Right renal cortex interstitium (tissue), 3 donors: ENCODE results near the gene ZFYVE21. TPM values are rescaled to one million over a fixed set of nuclear protein-coding genes. Genes with fewer than 3 reads are reported as not detected.
"Not testable (repeated sequence)": the region's sequence is repeated elsewhere in the genome, so short reads cannot be mapped to it uniquely, and the experiment has no call there.

Source experiments
- DNase-seq, 3 donors: peaks; one replicate each; pipeline ENCODE4 v3.0.0-alpha.2; 2013; ENCODE audit warnings: low read depth in 3 of 3, low spot score in 2 of 3
- polyA plus RNA-seq, 3 donors: library from polyadenylated mRNA; unstranded; fragments of 120-200 nt; gene quantifications; one replicate each; pipeline ENCODE4 v1.2.1, GENCODE V29; 2013; ENCODE audit not compliant: insufficient read length in 3 of 3

Gene ZFYVE21
- polyA plus RNA-seq, 3 donors, result 48.7 to 53.6 (median 49.6) TPM

- not testable (repeated sequence) for DNase-seq
These were observed 24.0 kb upstream of the ZFYVE21 start for GRCh38 chr14:103691655-103692054.

- no peak for DNase-seq
These were observed 23.5 kb upstream of the ZFYVE21 start for GRCh38 chr14:103692159-103692558.

GRCh38 chr14:103692871-103693270 lies 22.7 kb upstream of the ZFYVE21 start:
- DNase-seq, result no peak

DNA sequence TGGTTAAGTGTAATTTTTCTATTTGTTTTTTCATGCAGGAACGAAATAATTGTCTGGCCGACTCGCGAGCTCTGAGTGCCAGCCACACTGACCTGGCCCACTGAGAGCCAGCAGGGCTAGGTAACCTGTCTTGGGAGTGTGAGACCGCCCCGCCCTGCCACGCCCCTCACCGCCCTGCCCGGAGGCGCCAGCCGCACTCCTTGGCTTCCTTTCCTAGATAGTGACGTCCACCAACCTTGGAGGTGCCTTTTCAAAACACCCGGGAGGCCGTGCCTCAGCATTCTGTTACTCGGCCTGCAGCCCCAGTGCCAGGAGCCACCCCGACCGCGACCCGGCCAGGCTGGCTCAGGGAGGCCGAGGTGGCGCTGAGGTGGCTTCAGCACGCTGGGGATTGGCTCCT lies 22.1 kb upstream of the ZFYVE21 start:
- no peak for DNase-seq

DNA sequence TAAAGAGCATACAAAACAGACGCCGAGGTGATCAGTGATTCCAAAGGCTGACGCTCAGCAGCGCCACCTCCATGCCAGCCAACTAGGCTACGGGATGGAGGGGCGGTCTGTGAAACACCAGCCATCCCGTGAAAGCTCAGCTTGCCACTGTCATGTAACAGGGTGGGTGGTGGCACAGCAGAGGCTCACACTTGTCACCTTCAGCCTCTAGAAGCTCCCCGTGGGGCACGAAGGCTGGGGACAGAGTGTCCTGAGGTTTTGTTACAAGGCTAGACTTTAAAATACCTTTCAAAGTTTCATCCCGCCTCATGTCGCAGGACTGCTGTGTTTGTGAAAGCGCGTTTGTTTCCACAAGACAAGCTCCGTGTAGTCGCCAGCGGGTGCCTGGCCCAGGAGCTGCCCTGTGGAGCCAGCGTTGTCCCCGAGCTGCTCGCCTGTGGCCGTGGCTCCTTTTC lies 21.0 kb upstream of the ZFYVE21 start:
- DNase-seq, result no peak

- DNase-seq, result no peak
These were observed 20.1 kb upstream of the ZFYVE21 start for GRCh38 chr14:103695296-103696069.

GRCh38 chr14:103696070-103696402 lies 19.6 kb upstream of the ZFYVE21 start:
- no peak for DNase-seq

- no peak for DNase-seq
These were observed 19.0 kb upstream of the ZFYVE21 start for GRCh38 chr14:103696466-103697071.

- DNase-seq, result no peak
These were observed 18.4 kb upstream of the ZFYVE21 start for GRCh38 chr14:103697206-103697602.

DNA sequence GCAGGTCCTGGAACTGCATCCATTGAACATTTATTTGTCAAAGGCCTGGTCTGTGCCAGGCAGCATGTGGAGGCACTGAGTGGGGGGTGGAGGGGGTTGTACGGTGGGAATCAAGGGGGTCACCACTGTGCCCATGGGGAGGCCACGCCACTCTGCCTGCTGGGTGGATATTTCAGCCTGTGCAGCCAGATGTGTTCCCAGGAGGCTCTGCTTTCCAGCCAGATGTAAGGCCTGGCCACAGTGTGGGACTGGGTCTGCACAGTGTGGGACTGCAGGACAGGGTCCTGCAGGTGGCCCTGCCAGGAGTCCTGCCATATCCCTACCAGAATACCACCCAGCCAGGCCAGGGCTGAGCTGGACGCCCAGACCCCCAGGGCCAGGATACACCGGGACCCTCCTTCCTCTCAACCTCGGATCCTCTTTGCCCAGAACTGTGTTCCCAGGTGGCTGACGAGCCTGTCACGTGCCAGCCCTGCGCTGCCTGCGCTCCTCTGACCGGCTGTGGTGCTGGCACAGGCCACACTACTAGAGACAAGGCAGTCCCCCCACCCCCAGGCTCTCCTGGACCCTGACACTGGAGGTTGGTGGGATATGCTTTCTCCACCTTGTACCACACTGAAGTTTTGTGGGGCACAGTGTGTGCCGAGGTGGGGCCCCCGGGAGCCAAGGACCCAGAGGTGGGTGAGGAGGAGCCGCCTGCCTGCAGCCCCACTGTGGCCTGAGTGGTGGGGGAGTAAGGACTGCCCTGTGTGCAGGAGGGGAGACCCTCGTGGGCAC lies 17.8 kb upstream of the ZFYVE21 start:
- DNase-seq, result no peak

GRCh38 chr14:103698380-103699260 lies 17.0 kb upstream of the ZFYVE21 start:
- no peak for DNase-seq

DNA sequence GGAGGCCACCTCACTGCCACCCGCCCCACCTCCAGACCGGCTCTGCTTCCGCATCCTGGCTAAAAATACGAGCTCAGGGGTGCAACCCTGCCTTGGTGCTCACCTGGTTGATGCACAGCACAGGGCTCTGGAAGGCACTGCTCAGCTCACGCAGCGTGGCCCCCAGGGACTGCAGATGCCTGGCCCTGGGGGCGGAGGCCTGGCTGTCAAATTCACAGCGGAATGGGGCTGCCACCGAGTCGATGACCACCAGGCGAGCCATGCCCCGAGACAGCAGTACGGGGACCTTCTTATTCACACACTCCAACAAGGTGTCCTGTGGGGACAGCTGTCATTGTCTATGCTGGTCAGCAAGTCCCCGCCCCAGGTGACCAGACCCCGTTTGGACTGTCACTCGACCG lies 16.3 kb upstream of the ZFYVE21 start:
- DNase-seq, result no peak

DNA sequence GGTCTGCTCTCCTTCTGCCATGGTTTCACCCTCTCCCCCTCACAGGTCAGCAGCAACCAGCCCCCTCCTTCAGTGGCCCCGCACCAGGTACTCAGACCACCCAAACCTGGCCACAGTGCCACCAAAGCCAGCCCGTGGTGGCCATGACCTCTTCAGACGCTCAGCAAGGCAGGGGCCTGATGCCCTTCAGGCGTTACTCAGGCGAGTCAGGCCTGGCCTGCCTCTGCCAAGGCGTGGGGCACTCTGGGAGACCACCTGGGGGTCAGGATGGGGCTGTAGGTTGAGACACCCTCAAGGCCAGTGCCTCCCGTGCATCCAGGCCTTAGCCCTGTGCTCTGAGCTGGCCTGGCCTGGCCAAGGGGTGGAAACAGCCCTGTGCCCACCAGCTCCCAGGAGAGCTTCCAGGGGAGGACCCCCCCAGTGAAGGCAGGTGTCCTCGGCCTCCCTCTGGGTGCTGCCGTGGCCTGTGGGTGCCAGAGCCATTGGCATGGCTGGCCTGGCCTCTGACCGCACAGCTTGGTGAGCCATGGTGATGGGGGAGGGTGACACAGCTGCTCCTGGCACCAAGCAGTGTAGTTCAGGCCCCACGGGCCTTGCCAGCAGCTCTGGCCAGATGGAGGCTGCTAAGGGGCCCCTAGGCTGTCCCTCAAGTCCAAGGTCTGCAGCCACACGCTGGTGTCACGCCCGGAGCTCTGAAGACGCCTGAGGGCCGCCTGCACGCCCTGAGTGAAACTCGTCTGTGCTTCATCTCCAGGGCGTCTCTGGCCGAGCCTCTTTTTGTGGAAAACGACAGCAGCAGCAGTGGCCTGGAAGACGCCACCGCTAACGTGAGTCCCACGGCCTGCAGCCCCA lies 15.5 kb upstream of the ZFYVE21 start:
- DNase-seq, result no peak

DNA sequence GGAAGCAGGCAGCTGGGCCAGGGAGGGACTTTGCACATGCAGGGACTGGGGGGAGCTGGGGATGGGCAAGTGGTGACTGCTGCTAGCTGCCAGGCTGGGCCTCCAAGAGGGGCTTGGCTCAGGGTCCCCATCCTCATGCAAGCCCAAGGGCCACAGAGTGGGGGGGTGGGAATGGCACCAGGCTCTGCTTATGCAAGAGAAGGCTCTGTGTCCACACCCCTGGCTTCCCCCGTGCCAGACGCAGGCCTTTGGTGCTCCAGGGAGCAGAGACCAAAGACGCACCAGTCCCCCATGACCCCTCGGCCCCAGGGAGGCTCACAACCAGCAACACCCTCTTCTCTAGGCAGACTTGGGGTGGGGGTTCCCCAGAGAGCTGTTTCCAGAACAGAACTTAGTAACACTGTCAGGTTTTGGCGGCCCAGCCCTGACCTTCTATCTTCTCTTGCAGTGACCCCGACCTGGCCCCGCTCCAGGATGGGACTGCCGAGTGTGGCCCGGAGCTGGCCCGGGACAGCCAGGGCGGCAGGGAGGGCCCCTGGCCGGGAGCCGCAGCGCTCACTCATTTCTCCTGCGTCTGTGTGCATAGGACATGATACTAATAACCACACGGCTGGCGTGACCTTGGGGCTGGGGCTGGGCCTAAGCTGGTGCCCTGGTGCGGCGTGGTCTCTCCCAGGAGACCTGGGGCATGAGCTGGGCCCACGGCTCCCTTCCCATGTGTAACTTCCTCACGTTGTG lies 14.7 kb upstream of the ZFYVE21 start:
- DNase-seq, result no peak

DNA sequence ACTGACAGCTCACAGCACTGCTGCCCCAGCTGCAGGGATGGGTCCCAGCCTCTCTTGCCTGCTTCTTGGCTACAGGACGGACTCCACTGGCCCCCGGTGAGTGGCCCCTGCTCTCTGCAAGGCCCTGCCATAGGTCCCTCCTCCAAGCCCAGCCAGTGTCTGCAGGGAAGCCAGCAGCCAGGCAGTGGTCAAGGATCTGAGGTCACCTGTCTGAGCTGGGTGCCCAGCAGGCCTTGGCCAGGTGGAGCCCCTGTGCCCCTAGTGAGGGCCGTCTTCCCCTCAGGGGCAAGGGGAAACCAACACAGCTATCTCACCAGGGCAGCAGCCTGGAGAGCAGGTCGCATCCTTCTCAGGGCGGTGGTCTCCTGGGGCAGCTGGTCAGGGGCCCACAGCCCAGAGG lies 13.5 kb upstream of the ZFYVE21 start:
- DNase-seq, result no peak

DNA sequence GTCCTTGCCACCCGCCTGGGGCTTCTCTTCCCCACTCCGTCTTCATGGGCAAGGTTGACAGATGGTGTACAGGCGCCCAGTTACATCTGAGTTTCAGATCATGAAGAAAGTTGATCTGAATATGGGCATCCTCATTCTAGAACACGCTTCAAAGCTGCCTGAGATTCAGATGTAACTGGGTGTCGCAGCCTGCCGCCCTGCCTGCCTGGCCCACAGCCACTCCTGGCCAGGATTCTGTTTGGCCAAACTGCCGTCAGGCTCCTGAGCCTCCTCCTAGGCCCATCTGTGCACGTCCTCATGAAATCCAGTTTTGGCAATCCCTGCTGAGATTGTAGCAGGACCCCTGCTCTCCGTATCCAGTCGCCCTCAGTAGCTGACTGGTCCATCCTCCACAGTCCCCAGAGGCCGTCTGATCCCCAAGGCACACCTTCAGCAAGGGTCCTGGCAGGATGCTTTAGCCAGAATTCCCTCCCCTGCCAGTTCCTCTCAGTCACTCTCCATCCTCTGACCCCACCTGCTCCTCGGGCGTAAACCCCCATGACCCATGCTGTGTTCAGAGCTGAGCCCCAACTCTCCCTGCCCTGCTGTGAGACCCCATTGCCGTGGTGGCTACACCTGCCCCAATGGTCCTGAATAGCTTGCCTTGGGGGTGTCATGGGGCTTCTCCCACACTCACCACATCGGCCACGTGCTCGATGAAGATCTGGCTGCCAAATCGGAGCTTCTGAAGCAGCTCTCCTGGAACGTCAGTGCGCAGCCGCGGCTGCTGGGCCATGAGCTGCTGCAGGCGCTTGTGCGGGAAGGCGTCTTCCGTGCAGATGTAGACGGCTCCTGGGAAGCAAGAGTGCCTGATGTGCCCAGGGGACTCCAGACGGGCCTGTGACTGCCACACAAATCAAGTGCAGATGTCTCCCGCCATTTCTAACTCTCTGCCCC lies 12.8 kb upstream of the ZFYVE21 start:
- DNase-seq, result no peak

DNA sequence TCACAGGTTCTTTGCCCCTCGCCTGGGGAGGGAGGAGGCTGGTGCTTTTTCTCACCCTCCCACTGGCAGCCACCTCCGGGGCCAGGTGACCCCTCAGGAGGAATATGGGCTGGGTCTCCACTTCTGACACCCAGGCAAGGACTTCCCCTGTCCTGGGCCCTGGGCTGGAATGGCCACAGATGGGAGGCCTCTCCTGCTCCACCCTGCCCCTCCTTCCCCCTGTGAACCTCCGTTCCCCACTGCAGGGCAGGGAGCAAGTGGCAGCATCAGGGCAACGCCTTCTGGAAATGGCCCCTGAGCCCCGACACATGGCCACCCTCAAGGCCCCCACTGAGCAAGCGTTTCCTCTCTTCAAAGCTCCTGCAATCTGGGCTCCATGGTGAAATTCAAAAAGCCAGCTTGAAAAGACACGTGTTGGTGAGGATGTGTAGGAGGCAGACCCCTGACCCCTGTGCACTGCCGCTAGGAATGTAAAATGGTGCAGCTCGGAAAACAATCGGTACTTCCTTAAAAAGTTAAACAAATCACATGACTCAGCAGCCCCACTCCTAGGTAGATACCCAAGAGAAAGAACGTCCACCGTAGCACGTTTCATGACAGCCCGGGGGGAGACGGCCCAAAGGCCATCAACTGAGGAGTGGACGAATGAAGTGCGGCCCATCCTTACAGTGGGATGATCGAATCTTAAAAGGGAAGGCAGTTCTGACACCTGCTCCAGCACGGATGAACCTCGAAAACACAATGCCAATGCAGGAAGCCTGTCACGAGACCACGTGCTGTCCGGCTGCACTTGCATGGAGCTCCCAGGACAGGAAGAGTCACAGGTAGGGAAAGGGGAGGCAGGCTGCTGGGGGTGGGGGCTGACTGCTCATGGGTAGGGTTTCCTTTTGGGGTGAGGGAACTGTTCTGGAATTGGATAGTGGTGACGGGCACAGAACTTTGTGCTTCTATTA lies 11.9 kb upstream of the ZFYVE21 start:
- no peak for DNase-seq
